ENCODE measurements around the gene HDAC4. TPM values are rescaled to one million over a fixed set of nuclear protein-coding genes. Genes with fewer than 3 reads are reported as not detected.

The HDAC4 gene
- total RNA-seq, 8 experiments from 2014 or later = 12.2 to 55.7 (median 18.1) TPM

- 0 to 100% (median 93%) methylated on average over 2 to 10 of the region's 21 CpGs for WGBS, 10 experiments
- ATAC-seq (replicated peaks in 6 of 8) = no peak
- Histone ChIP-seq H3K4me3 (no peak overlapping the region), H3K27ac (no peak overlapping the region), H3K4me1 (replicated peaks in 1 of 2) (peaks cover 25 to 27% of the 10 kb centered on the region in 2 donors)
- in situ Hi-C loops (cut with MboI; ENCODE audit: low pct_unique_long_range_greater_than_20kb in 2 of 9, low sequenced_read_pairs in 9 of 9, unreplicated experiment in 9 of 9) = no loop called here
These were observed 38.4 kb upstream of the HDAC4 start for GRCh38 chr2:239438995-239439753.

- no peak for ATAC-seq (replicated peaks in 6 of 8)
- Histone ChIP-seq H3K4me3 (no peak overlapping the region), H3K4me1 (replicated peaks in 1 of 2) (peaks cover 27 to 31% of the 10 kb centered on the region in 2 donors), H3K27ac (no peak overlapping the region)
- in situ Hi-C loops (cut with MboI; ENCODE audit: low pct_unique_long_range_greater_than_20kb in 2 of 9, low sequenced_read_pairs in 9 of 9, unreplicated experiment in 9 of 9) = no loop called here
- WGBS, 10 experiments = 20 to 100% (median 96%) methylated on average over 1 to 3 of the region's 3 CpGs
These were observed 37.5 kb upstream of the HDAC4 start for GRCh38 chr2:239438368-239438767.

DNA sequence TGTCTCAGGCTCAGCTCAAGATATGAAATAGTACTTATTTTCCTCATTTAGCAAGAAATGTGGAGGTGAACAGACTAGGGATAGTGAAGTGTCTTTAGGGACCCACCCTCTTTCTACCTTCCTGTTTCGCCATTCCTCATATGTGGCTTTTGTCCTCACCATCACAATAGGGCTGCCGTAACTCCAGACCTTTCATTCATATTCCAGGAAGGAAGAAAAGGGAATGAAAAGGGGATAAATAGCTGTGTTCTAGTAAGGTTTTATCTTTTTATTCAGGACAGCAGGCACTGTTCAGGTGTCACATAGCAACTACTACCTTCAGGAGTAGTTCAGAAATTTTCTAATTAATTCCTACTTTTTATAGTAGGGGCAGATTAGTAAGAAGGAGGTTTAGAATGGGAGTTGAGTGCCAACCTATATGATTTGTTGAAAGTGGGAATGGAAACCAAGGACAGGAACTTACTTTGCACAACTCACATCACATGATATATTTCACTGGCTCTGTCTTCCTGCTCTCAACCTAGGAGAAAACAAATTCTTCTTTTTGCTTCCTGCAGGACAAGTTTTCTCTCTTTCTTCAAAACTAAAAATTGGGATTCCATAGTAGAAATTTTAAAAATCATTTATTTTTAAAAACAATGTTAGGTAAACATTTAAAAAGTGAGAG, 36.0 kb upstream of the HDAC4 start:
- Histone ChIP-seq H3K4me1 (replicated peaks in 1 of 2) (peaks cover 24 to 29% of the 10 kb centered on the region in 2 donors), H3K4me3 (no peak overlapping the region), H3K27ac (no peak overlapping the region)
- 69 to 100% (median 100%) methylated on average over 2 of the region's 2 CpGs; no CpG with 5 or more reads in 2 of the 10 experiments for WGBS, 10 experiments
- ATAC-seq (replicated peaks in 6 of 8) = no peak
- in situ Hi-C loops (cut with MboI; ENCODE audit: low pct_unique_long_range_greater_than_20kb in 2 of 9, low sequenced_read_pairs in 9 of 9, unreplicated experiment in 9 of 9) = no loop called here

DNA sequence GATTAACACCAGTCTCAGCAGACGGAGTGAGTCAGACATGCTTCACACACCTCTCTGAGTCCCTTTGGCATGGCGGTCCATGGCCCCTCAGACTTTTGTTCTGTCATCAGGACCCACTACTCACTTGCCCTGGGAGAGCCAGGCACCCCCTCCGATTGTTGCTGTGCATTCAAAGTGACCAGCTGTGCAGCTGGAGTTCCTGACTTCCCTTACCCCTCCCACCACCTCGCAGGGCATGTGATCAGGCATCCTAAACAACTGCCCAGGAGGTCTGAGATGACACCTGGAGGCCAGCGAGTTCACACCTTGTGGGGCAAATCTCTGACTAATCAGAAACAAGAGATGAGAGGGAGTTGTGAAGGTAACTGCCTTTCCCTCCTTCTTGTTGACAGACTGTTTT, 35.3 kb upstream of the HDAC4 start:
- no peak for ATAC-seq (replicated peaks in 6 of 8)
- WGBS, 10 experiments = 0 to 100% (median 52%) methylated on average over 1 to 2 of the region's 5 CpGs; no CpG with 5 or more reads in 4 of the 10 experiments
- no peak overlapping the region for H3K27ac ChIP-seq
- no peak overlapping the region for H3K4me3 ChIP-seq
- H3K4me1 ChIP-seq (replicated peaks in 1 of 2) = peaks cover 16 to 22% of the 10 kb centered on the region in 2 donors
- in situ Hi-C loops (cut with MboI; ENCODE audit: low pct_unique_long_range_greater_than_20kb in 2 of 9, low sequenced_read_pairs in 9 of 9, unreplicated experiment in 9 of 9) = no loop called here

DNA sequence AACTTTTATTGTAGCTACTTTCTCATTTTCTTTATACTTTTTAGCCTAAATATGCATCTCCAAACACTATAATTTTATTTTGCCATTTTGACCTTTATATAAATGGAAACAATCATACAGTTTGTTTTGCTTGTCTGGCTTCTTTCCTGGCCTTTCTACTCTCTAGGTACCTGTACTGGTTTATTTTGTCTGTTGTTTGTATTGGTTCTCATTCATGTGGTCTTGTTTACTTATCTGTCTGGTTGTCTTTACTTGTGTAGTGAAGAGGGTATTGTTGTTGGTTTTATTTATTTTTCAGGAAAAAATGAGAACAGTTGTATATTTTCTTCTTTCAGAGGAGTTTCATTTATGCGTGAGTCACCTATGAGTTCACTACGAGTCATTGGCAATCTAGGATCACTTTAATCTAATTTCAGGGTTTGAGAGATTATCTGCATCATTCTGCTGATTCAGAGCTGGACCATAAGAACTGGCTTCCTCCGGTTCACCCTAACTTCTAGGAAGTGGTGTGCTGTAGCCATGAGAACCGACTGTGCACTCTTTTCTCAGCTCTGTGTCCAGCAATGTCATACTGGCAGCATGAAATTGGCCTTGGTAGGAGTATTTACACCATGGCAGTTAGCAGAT, 33.1 kb upstream of the HDAC4 start:
- Histone ChIP-seq H3K4me1 (replicated peaks in 1 of 2) (peaks cover 5 to 7% of the 10 kb centered on the region in 2 donors), H3K4me3 (no peak overlapping the region), H3K27ac (peak overlapping the region in 1 of 2 donors; percentile 25)
- ATAC-seq (replicated peaks in 6 of 8) = peak in 5 of 8 experiments; percentile 25 to 99 (median 82)
- in situ Hi-C loops (cut with MboI; ENCODE audit: low pct_unique_long_range_greater_than_20kb in 2 of 9, low sequenced_read_pairs in 9 of 9, unreplicated experiment in 9 of 9) = no loop called here
- 7 to 100% (median 55%) methylated on average over 1 to 4 of the region's 4 CpGs; no CpG with 5 or more reads in 1 of the 10 experiments for WGBS, 10 experiments

GRCh38 chr2:239432174-239432573, 31.4 kb upstream of the HDAC4 start:
- H3K4me3 ChIP-seq = no peak overlapping the region
- 33 to 89% (median 86%) methylated on average over 1 of the region's 1 CpG; no CpG with 5 or more reads in 7 of the 10 experiments for WGBS, 10 experiments
- in situ Hi-C loops (cut with MboI; ENCODE audit: low pct_unique_long_range_greater_than_20kb in 2 of 9, low sequenced_read_pairs in 9 of 9, unreplicated experiment in 9 of 9) = no loop called here

GRCh38 chr2:239431536-239431935, 30.7 kb upstream of the HDAC4 start:
- no peak for ATAC-seq (replicated peaks in 6 of 8)
- no peak overlapping the region for H3K4me3 ChIP-seq
- in situ Hi-C loops (cut with MboI; ENCODE audit: low pct_unique_long_range_greater_than_20kb in 2 of 9, low sequenced_read_pairs in 9 of 9, unreplicated experiment in 9 of 9) = no loop called here
- 70 to 93% (median 81%) methylated on average over 2 to 5 of the region's 5 CpGs; no CpG with 5 or more reads in 5 of the 10 experiments for WGBS, 10 experiments
- H3K4me1 ChIP-seq (replicated peaks in 1 of 2) = peaks cover 7 to 9% of the 10 kb centered on the region in 2 donors
- H3K27ac ChIP-seq = no peak overlapping the region

More at GRCh38 chr2:239432174-239432573, 31.4 kb upstream of the HDAC4 start:
- no peak for ATAC-seq (replicated peaks in 6 of 8)
- H3K27ac ChIP-seq = no peak overlapping the region
- H3K4me1 ChIP-seq (replicated peaks in 1 of 2) = peaks cover 7 to 9% of the 10 kb centered on the region in 2 donors

- no peak overlapping the region for H3K4me3 ChIP-seq
- peak in 3 of 8 experiments; percentile 47 to 70 (median 68) for ATAC-seq (replicated peaks in 6 of 8)
- H3K4me1 ChIP-seq (replicated peaks in 1 of 2) = peaks cover 7 to 9% of the 10 kb centered on the region in 2 donors
- WGBS, 10 experiments = 0 to 92% (median 70%) methylated on average over 2 to 8 of the region's 12 CpGs
- no peak overlapping the region for H3K27ac ChIP-seq
- in situ Hi-C loops (cut with MboI; ENCODE audit: low pct_unique_long_range_greater_than_20kb in 2 of 9, low sequenced_read_pairs in 9 of 9, unreplicated experiment in 9 of 9) = no loop called here
These were observed 28.9 kb upstream of the HDAC4 start for GRCh38 chr2:239429473-239430350.

DNA sequence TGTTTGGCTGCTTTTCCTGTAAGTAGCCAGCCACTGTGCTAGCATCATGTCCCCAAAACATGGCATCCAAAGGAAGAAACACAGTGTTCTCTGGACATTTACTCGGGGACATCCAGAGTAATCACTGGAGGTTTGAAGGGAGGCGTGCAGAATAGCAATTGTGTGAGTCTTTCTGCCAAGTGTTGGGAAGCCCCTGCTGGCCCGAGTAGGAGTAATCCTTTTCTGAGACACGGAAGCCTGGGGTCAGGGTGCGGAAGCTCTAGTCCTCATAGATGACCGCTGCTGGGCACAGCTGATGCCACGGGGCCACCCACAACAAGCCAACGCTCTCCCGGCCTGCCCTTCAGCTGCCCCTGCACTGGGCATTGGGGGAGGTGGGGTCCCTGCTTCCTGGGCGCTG, 24.8 kb upstream of the HDAC4 start:
- peaks cover 0 to 4% of the 10 kb centered on the region in 2 donors for H3K4me1 ChIP-seq (replicated peaks in 1 of 2)
- no peak overlapping the region for H3K27ac ChIP-seq
- H3K4me3 ChIP-seq = no peak overlapping the region
- no peak for ATAC-seq (replicated peaks in 6 of 8)
- in situ Hi-C loops (cut with MboI; ENCODE audit: low pct_unique_long_range_greater_than_20kb in 2 of 9, low sequenced_read_pairs in 9 of 9, unreplicated experiment in 9 of 9) = no loop called here
- 53 to 79% (median 66%) methylated on average over 1 to 6 of the region's 10 CpGs; no CpG with 5 or more reads in 6 of the 10 experiments for WGBS, 10 experiments

- in situ Hi-C loops (cut with MboI; ENCODE audit: low pct_unique_long_range_greater_than_20kb in 2 of 9, low sequenced_read_pairs in 9 of 9, unreplicated experiment in 9 of 9) = no loop called here
- no peak for ATAC-seq (replicated peaks in 6 of 8)
- Histone ChIP-seq H3K27ac (no peak overlapping the region), H3K4me3 (no peak overlapping the region), H3K4me1 (replicated peaks in 1 of 2) (peaks cover 0 to 15% of the 10 kb centered on the region in 2 donors)
- 76 to 100% (median 89%) methylated on average over 1 to 4 of the region's 11 CpGs; no CpG with 5 or more reads in 3 of the 10 experiments for WGBS, 10 experiments
These were observed 23.7 kb upstream of the HDAC4 start for GRCh38 chr2:239424337-239425045.

DNA sequence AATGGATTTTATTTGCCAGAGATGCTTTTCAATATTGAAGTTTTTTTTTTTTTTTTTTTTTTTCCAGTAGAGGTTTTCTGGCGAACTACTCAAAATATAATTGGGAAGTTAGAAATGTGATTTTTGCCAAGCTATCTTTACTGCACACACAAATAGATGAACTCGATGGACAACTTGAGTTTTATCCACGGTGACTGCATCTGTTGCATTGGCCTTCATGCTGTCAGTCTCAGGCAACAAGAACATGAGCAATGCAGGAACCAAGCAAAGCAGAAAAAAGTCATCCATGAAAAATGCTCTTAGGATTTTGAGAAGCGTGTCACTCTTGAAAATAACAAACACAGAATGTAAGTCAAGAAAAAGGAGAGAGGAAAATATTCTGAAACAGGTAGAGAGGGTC, 22.7 kb upstream of the HDAC4 start:
- WGBS, 10 experiments = 24 to 98% (median 82%) methylated on average over 2 to 4 of the region's 4 CpGs; no CpG with 5 or more reads in 2 of the 10 experiments
- in situ Hi-C loops (cut with MboI; ENCODE audit: low pct_unique_long_range_greater_than_20kb in 2 of 9, low sequenced_read_pairs in 9 of 9, unreplicated experiment in 9 of 9) = no loop called here
- ATAC-seq (replicated peaks in 6 of 8) = no peak
- Histone ChIP-seq H3K4me1 (replicated peaks in 1 of 2) (peaks cover 0 to 15% of the 10 kb centered on the region in 2 donors), H3K4me3 (no peak overlapping the region), H3K27ac (no peak overlapping the region)

GRCh38 chr2:239421851-239422250, 21.0 kb upstream of the HDAC4 start:
- Histone ChIP-seq H3K4me1 (replicated peaks in 1 of 2) (peaks cover 0 to 13% of the 10 kb centered on the region in 2 donors), H3K4me3 (no peak overlapping the region), H3K27ac (no peak overlapping the region)
- ATAC-seq (replicated peaks in 6 of 8) = no peak
- in situ Hi-C loops (cut with MboI; ENCODE audit: low pct_unique_long_range_greater_than_20kb in 2 of 9, low sequenced_read_pairs in 9 of 9, unreplicated experiment in 9 of 9) = no loop called here
- WGBS, 10 experiments = 4 to 83% (median 31%) methylated on average over 2 to 4 of the region's 4 CpGs; no CpG with 5 or more reads in 4 of the 10 experiments

Data from motor neuron (in vitro differentiated cells).